Mesodermal cell (in vitro differentiated cells): ENCODE measurements around the gene KPTN.

Source experiments
- H3K27ac ChIP-seq: 2 replicates; pipeline ENCODE4 v1.7.0; 2013; ENCODE audit warnings: mild to moderate bottlenecking, low read depth, low read length, moderate library complexity; ENCODE audit not compliant: severe bottlenecking
- H3K36me3 ChIP-seq: 2 replicates; pipeline ENCODE4 v1.7.1; 2013; ENCODE audit warnings: mild to moderate bottlenecking, low read length, moderate library complexity; ENCODE audit not compliant: control insufficient read depth, insufficient read depth
- H3K4me1 ChIP-seq: one replicate; pipeline ENCODE4 v1.7.1; 2013; ENCODE audit warnings: mild to moderate bottlenecking, low read length; ENCODE audit not compliant: insufficient read depth, control insufficient read depth, poor library complexity, severe bottlenecking
- H3K4me3 ChIP-seq: 2 replicates; pipeline ENCODE4 v1.7.0; 2013; ENCODE audit warnings: low read length, control low read depth, mild to moderate bottlenecking; ENCODE audit not compliant: insufficient read depth, poor library complexity, severe bottlenecking; ENCODE audit errors: extremely low read depth
- H3K9me3 ChIP-seq: 2 replicates; pipeline ENCODE4 v1.7.1; 2013; ENCODE audit warnings: mild to moderate bottlenecking, low read length, moderate library complexity; ENCODE audit not compliant: control insufficient read depth
- WGBS, 2 experiments: methylation state at CpG; one replicate each; pipeline ENCODE4 v1.1.5; 2013; ENCODE audit warnings: missing lambda C conversion rate in 2 of 2; ENCODE audit not compliant: insufficient coverage in 2 of 2; 5-methylcytosine and 5-hydroxymethylcytosine counted together

The KPTN gene

DNA sequence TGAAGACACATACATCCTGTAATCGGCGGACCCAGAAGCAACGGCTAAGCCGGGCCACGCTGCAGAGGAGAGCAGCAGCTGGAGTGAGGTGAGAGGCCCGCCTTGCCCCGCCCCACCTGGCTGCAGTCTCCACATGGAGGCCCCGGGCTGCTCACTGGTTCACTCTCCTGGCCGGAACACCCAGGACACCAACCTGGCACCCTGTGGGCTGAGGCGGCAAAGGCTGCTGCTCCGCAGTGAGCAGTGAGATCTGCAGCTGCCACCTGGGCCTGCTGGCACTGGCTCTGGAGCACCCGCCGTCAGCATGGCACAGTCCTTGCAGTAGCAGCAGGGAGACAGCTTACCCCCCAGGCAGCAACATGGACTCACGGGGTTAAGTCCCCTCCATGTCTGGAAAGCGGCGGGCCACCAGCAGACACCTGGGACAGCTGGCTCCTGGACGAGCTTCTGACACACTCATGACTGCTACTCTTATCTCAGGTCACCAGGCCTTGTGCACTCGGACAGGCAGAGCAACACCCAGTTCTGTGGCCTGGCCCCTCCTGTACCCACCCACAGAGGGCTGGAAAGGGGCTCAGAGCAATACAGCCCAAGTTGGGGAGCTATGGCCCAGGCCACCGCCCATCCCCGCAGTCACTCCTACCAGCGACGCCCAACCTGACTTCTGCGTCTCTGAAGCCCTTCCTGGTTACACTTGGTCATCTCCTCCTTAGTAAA, 13.2 kb upstream of the KPTN start:
- 92 to 95% methylated on average over 23 of the region's 23 CpGs for WGBS, 2 experiments
- Histone ChIP-seq H3K9me3 (no peaks in the 10 kb centered on the region), H3K4me3 (no peak overlapping the region), H3K4me1 (no peaks in the 10 kb centered on the region), H3K27ac (no peak overlapping the region), H3K36me3 (peaks cover 52% of the 10 kb centered on the region)

DNA sequence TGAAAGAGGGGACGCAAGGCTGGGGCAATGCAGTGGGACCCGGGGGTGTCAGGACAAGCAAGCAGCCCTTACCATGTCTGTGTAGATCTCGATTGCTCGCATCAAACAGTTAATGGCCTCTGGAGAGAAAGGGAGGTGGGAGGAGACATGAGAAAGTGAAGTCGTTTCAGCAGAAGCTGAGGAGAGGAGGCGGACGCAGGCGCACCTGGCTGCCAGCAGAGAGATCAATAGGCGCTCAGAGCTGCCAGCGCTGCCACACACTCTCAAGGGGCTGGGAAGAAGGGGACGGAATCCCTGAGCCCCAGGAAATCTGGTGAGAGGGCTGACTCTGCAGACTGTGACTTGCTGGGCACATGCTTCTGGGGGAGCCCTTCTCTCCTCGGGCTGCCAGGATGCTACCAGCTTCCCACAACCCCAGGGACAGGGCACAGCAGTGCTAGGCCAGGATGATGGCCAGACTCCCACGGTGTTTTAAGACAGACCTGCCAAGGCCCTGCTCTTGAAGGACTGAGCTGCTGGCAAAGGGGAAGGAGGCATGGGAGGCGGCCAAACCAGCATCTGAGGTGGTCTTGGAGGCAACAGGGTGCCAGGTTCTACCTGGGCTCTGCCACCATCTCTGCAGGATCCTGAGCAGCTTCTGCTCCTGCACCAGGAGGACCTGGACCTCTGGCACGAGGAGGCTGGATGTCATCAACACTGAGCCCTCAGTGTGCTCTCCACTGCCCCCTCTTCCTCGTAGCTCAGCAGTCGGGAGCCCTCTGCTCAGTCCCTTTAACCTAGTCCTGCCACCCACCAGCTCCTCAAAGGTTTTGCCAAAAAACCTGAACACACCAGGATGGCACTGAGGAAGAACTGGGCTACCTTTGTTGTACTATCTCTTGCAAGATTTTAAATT, 11.7 kb upstream of the KPTN start:
- peaks cover 48% of the 10 kb centered on the region for H3K36me3 ChIP-seq
- 91 to 96% methylated on average over 11 to 16 of the region's 17 CpGs for WGBS, 2 experiments
- H3K27ac ChIP-seq, result no peak overlapping the region

DNA sequence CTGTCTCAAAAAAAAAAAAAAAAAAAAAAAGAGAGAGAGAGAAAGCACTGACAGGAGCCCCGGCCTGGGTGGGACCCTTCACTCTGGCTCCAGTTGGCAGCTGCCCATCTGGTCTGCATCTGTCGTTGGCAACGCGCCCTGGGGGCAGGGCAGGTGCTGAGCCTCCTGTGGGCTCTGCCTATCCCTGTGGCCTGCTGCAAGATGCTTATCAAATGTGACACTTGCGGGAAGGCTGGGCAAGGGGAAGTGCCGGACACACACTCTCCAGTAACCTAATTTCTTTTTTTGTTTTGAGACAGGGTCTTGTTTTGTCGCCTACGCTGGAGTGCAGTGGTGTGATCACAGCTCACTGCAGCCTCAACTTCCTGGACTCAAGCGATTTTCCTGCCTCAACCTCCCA, 10.7 kb upstream of the KPTN start:
- no peak overlapping the region for H3K27ac ChIP-seq
- H3K9me3 ChIP-seq, result no peaks in the 10 kb centered on the region
- no peak overlapping the region for H3K4me3 ChIP-seq
- H3K36me3 ChIP-seq, result peaks cover 48% of the 10 kb centered on the region
- no peaks in the 10 kb centered on the region for H3K4me1 ChIP-seq
- WGBS, 2 experiments, result 98% methylated on average over 4 to 6 of the region's 9 CpGs

More for the DNA sequence above, 11.7 kb upstream of the KPTN start:
- no peak overlapping the region for H3K4me3 ChIP-seq
- H3K9me3 ChIP-seq, result no peaks in the 10 kb centered on the region
- H3K4me1 ChIP-seq, result no peaks in the 10 kb centered on the region

- WGBS, 2 experiments, result 87 to 89% methylated on average over 5 of the region's 5 CpGs
- H3K27ac ChIP-seq, result no peak overlapping the region
- H3K4me1 ChIP-seq, result no peaks in the 10 kb centered on the region
- peaks cover 52% of the 10 kb centered on the region for H3K36me3 ChIP-seq
- no peak overlapping the region for H3K4me3 ChIP-seq
- no peaks in the 10 kb centered on the region for H3K9me3 ChIP-seq
Measured at GRCh38 chr19:47494211-47494547, 10.2 kb upstream of the KPTN start.

DNA sequence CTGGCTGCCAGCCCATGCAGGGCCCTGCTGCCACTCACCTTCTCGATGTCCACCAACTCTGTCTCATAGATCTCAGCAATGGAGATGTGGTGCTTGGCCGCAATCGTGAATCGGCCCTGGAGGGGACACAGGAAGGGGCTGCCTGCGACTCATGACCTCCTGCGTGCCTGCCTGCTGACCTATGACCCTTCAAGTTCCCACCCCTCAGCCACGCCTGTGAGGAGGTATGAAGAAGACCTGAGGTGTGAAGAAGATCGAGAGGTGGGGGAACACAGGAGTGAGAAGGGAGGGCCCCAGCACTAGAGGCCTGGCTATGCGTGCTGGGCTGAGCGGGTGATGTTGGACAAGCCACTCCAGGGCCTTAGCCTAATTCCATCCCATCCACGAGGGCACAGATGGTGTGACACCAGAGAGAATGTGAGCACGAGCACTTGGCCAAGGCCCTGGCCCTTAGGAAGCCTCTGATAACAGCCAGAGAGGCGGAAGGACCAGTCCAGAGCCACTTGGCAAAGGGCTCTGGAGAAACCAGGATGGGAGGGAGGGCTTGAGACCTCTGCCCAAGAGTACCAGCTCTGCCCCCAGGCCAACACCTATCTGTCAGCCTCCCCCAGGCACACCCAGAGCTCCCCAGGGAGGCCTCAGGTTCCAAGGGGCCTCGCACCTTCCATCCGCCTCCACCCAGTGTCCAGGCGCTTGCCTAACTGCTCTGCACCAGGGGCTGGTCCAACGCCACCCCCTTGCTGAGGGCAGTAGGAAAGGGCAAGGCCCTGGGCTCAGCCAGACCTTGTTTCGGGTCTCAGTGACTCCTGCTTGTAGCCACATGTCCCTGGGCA, 9.6 kb upstream of the KPTN start:
- H3K4me1 ChIP-seq, result no peaks in the 10 kb centered on the region
- no peak overlapping the region for H3K4me3 ChIP-seq
- H3K27ac ChIP-seq, result no peak overlapping the region
- peaks cover 56% of the 10 kb centered on the region for H3K36me3 ChIP-seq
- 93 to 96% methylated on average over 14 to 18 of the region's 18 CpGs for WGBS, 2 experiments
- no peaks in the 10 kb centered on the region for H3K9me3 ChIP-seq

GRCh38 chr19:47492571-47493377, 8.8 kb upstream of the KPTN start:
- H3K36me3 ChIP-seq, result peaks cover 52% of the 10 kb centered on the region
- no peak overlapping the region for H3K4me3 ChIP-seq
- no peaks in the 10 kb centered on the region for H3K4me1 ChIP-seq
- 84 to 89% methylated on average over 13 to 18 of the region's 23 CpGs for WGBS, 2 experiments
- no peak overlapping the region for H3K27ac ChIP-seq
- no peaks in the 10 kb centered on the region for H3K9me3 ChIP-seq

GRCh38 chr19:47492137-47492533, 8.1 kb upstream of the KPTN start:
- no peaks in the 10 kb centered on the region for H3K9me3 ChIP-seq
- WGBS, 2 experiments, result 85 to 98% methylated on average over 11 to 13 of the region's 14 CpGs

DNA sequence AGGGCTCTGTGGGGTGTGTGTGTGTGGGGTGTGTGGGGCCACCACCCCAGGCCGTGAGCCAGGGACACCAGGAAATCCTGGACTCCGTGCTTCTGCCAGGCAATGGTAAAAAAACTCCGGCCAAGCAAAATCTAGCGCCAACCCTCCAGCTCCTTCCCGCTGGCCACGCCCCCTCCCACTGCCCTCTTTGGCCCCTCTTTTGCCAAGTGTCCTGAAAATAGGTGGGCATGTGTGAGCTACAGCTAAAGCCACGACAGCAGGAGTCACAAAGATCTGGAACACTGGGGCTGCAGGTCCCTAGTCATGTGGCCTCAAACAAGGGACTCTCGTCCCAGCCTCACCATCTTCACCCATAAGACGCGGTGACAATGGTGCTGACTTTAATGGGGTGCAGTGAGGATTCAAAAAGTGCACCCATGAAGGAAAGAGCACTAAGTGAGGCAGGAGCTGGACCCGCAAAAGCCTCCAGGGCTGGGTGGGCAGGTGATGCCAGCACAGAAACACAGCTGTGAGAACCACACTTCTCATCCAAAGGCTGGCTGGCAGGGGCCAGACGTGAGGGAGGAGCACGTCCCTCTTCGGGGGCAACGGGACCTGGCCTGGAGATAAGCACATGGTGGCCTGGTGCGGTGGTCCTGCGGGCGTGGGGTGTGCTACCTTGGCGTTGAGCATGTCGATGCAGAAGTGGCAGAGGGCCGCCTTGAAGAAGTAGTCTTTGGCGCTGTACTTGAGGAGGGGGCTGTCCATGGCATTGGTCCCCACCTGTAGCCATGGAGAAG, 7.5 kb upstream of the KPTN start:
- 96 to 97% methylated on average over 18 to 20 of the region's 22 CpGs for WGBS, 2 experiments
- Histone ChIP-seq H3K9me3 (no peaks in the 10 kb centered on the region), H3K36me3 (peaks cover 52% of the 10 kb centered on the region)

More at GRCh38 chr19:47492137-47492533, 8.1 kb upstream of the KPTN start:
- Histone ChIP-seq H3K27ac (no peak overlapping the region), H3K4me3 (no peak overlapping the region), H3K36me3 (peaks cover 53% of the 10 kb centered on the region), H3K4me1 (no peaks in the 10 kb centered on the region)

DNA sequence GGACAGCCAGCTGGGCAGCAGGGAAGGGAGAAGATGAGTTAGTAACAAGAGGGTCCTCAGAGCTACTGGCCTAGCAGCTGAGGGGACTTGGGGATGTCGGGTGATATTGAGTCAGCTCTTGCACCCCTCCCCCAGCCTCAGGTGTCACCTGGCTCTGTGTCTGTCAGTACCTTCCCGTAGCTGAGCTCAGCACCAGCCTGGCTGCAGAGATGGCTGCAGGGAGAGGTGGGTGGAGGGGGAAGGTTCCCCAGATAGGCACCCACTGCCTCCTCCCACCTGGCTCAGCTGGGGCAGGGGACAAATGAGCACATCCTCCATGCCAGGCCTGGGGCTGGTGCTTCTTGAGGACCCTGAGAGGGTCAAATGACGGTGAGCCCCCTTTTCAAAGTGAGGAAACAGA, 6.8 kb upstream of the KPTN start:
- Histone ChIP-seq H3K4me3 (no peak overlapping the region), H3K27ac (no peak overlapping the region), H3K36me3 (peaks cover 46% of the 10 kb centered on the region), H3K4me1 (no peaks in the 10 kb centered on the region), H3K9me3 (no peaks in the 10 kb centered on the region)
- 66 to 91% methylated on average over 1 to 2 of the region's 3 CpGs for WGBS, 2 experiments

More for the DNA sequence above, 7.5 kb upstream of the KPTN start:
- Histone ChIP-seq H3K4me3 (no peak overlapping the region), H3K4me1 (no peaks in the 10 kb centered on the region), H3K27ac (no peak overlapping the region)
